ENCODE results near the gene TSSK3.

- TF ChIP-seq CTCF (optimal IDR thresholded peaks at IDR 0.05 in 1 of 3, IDR thresholded peaks at IDR 0.05 in 1 of 3, conservative IDR thresholded peaks at IDR 0.05 in 1 of 3; ENCODE audit: extremely low read depth in 1 of 3, insufficient read depth in 2 of 3, low read length in 3 of 3), result no peak
- no peak for TF ChIP-seq EZH2 (IDR thresholded peaks at IDR 0.05; ENCODE audit: low read length)
Observed at GRCh38 chr1:32393832-32394140, 31.4 kb downstream of the TSSK3 start.

Measured in keratinocyte (primary cell).